IPS-18a (cell line): ENCODE results near the gene GARNL3.

ENCODE experiments used
- H3K27ac ChIP-seq: one replicate; pipeline ENCODE4 v1.5.1; 2013; ENCODE audit warnings: low read length
- H3K27me3 ChIP-seq: one replicate; pipeline ENCODE4 v1.6.1; 2013; ENCODE audit warnings: mild to moderate bottlenecking, low read length; ENCODE audit not compliant: control insufficient read depth, insufficient read depth
- H3K36me3 ChIP-seq: one replicate; pipeline ENCODE4 v1.6.1; 2013; ENCODE audit warnings: low read depth, low read length; ENCODE audit not compliant: control insufficient read depth
- H3K4me1 ChIP-seq: one replicate; pipeline ENCODE4 v1.6.1; 2013; ENCODE audit warnings: low read depth, low read length; ENCODE audit not compliant: control insufficient read depth
- H3K4me3 ChIP-seq: one replicate; pipeline ENCODE4 v1.5.1; 2013; ENCODE audit warnings: low read length
- H3K9ac ChIP-seq: one replicate; pipeline ENCODE4 v1.6.1; 2013; ENCODE audit warnings: mild to moderate bottlenecking, low read length, moderate library complexity
- H3K9me3 ChIP-seq: one replicate; pipeline ENCODE4 v1.6.1; 2013; ENCODE audit warnings: low read depth, low read length; ENCODE audit not compliant: control insufficient read depth

GARNL3 gene

GRCh38 chr9:127281891-127282290 lies 17.3 kb downstream of the GARNL3 start:
- no peaks in the 10 kb centered on the region for H3K36me3 ChIP-seq
- H3K27ac ChIP-seq = no peak overlapping the region
- H3K4me1 ChIP-seq = no peaks in the 10 kb centered on the region
- no peak overlapping the region for H3K4me3 ChIP-seq
- no peak overlapping the region for H3K9ac ChIP-seq
- no peaks in the 10 kb centered on the region for H3K9me3 ChIP-seq
- H3K27me3 ChIP-seq = no peaks in the 10 kb centered on the region

GRCh38 chr9:127282611-127283010 lies 18.0 kb downstream of the GARNL3 start:
- Histone ChIP-seq H3K36me3 (no peaks in the 10 kb centered on the region), H3K9ac (no peak overlapping the region), H3K27ac (no peak overlapping the region), H3K9me3 (no peaks in the 10 kb centered on the region), H3K4me1 (no peaks in the 10 kb centered on the region), H3K4me3 (no peak overlapping the region), H3K27me3 (no peaks in the 10 kb centered on the region)

GRCh38 chr9:127283135-127283534 lies 18.6 kb downstream of the GARNL3 start:
- Histone ChIP-seq H3K27ac (no peak overlapping the region), H3K9ac (no peak overlapping the region)

GRCh38 chr9:127283917-127284497 lies 19.4 kb downstream of the GARNL3 start:
- H3K36me3 ChIP-seq = no peaks in the 10 kb centered on the region
- no peaks in the 10 kb centered on the region for H3K9me3 ChIP-seq
- H3K4me1 ChIP-seq = no peaks in the 10 kb centered on the region
- H3K9ac ChIP-seq = no peak overlapping the region
- H3K27me3 ChIP-seq = no peaks in the 10 kb centered on the region
- H3K27ac ChIP-seq = no peak overlapping the region
- no peak overlapping the region for H3K4me3 ChIP-seq

More at GRCh38 chr9:127283135-127283534, 18.6 kb downstream of the GARNL3 start:
- H3K27me3 ChIP-seq = no peaks in the 10 kb centered on the region
- no peaks in the 10 kb centered on the region for H3K4me1 ChIP-seq
- H3K4me3 ChIP-seq = no peak overlapping the region
- no peaks in the 10 kb centered on the region for H3K36me3 ChIP-seq
- no peaks in the 10 kb centered on the region for H3K9me3 ChIP-seq

- Histone ChIP-seq H3K27me3 (no peaks in the 10 kb centered on the region), H3K36me3 (no peaks in the 10 kb centered on the region), H3K4me1 (no peaks in the 10 kb centered on the region), H3K4me3 (no peak overlapping the region), H3K9ac (no peak overlapping the region), H3K9me3 (no peaks in the 10 kb centered on the region), H3K27ac (no peak overlapping the region)
Measured at GRCh38 chr9:127285965-127286364, 21.4 kb downstream of the GARNL3 start.

- Histone ChIP-seq H3K27ac (no peak overlapping the region), H3K27me3 (no peaks in the 10 kb centered on the region)
Measured at GRCh38 chr9:127290561-127291065, 26.0 kb downstream of the GARNL3 start.

GRCh38 chr9:127291246-127291778 lies 26.7 kb downstream of the GARNL3 start:
- H3K9ac ChIP-seq = no peak overlapping the region
- no peak overlapping the region for H3K4me3 ChIP-seq
- H3K4me1 ChIP-seq = no peaks in the 10 kb centered on the region
- no peaks in the 10 kb centered on the region for H3K9me3 ChIP-seq
- no peaks in the 10 kb centered on the region for H3K36me3 ChIP-seq
- H3K27me3 ChIP-seq = no peaks in the 10 kb centered on the region
- H3K27ac ChIP-seq = no peak overlapping the region

More at GRCh38 chr9:127290561-127291065, 26.0 kb downstream of the GARNL3 start:
- no peaks in the 10 kb centered on the region for H3K4me1 ChIP-seq
- no peak overlapping the region for H3K4me3 ChIP-seq
- no peak overlapping the region for H3K9ac ChIP-seq
- no peaks in the 10 kb centered on the region for H3K9me3 ChIP-seq
- H3K36me3 ChIP-seq = no peaks in the 10 kb centered on the region

GRCh38 chr9:127292415-127292814 lies 27.8 kb downstream of the GARNL3 start:
- H3K27ac ChIP-seq = no peak overlapping the region
- H3K36me3 ChIP-seq = no peaks in the 10 kb centered on the region
- no peak overlapping the region for H3K4me3 ChIP-seq
- no peak overlapping the region for H3K9ac ChIP-seq
- H3K27me3 ChIP-seq = no peaks in the 10 kb centered on the region
- H3K9me3 ChIP-seq = no peaks in the 10 kb centered on the region
- H3K4me1 ChIP-seq = no peaks in the 10 kb centered on the region

- Histone ChIP-seq H3K9me3 (no peaks in the 10 kb centered on the region), H3K27ac (no peak overlapping the region), H3K4me1 (no peaks in the 10 kb centered on the region), H3K27me3 (no peaks in the 10 kb centered on the region), H3K36me3 (no peaks in the 10 kb centered on the region), H3K9ac (no peak overlapping the region), H3K4me3 (no peak overlapping the region)
Measured at GRCh38 chr9:127293328-127293727, 28.8 kb downstream of the GARNL3 start.

GRCh38 chr9:127293767-127294166 lies 29.2 kb downstream of the GARNL3 start:
- no peak overlapping the region for H3K9ac ChIP-seq
- no peak overlapping the region for H3K27ac ChIP-seq
- no peaks in the 10 kb centered on the region for H3K4me1 ChIP-seq
- no peaks in the 10 kb centered on the region for H3K27me3 ChIP-seq
- H3K4me3 ChIP-seq = no peak overlapping the region
- no peaks in the 10 kb centered on the region for H3K9me3 ChIP-seq
- H3K36me3 ChIP-seq = no peaks in the 10 kb centered on the region

- Histone ChIP-seq H3K4me1 (no peaks in the 10 kb centered on the region), H3K9ac (no peak overlapping the region), H3K27me3 (no peaks in the 10 kb centered on the region), H3K27ac (no peak overlapping the region), H3K4me3 (no peak overlapping the region), H3K36me3 (no peaks in the 10 kb centered on the region), H3K9me3 (no peaks in the 10 kb centered on the region)
Measured at GRCh38 chr9:127295005-127295404, 30.4 kb downstream of the GARNL3 start.

- no peak overlapping the region for H3K9ac ChIP-seq
- H3K9me3 ChIP-seq = no peaks in the 10 kb centered on the region
- no peaks in the 10 kb centered on the region for H3K27me3 ChIP-seq
- no peaks in the 10 kb centered on the region for H3K4me1 ChIP-seq
- no peak overlapping the region for H3K4me3 ChIP-seq
- no peaks in the 10 kb centered on the region for H3K36me3 ChIP-seq
- H3K27ac ChIP-seq = no peak overlapping the region
Measured at GRCh38 chr9:127300886-127301447, 36.4 kb downstream of the GARNL3 start.
